PC-9 (cell line): ENCODE measurements around the gene SLC25A30. TPM values are rescaled to one million over a fixed set of nuclear protein-coding genes. Genes with fewer than 3 reads are reported as not detected.

Source experiments
- BruUV-seq: library from RNA; stranded (reverse); fragments of 400-500 nt; replicated peaks from 2 replicates; lab custom pipeline; 2021; lab: Mats Ljungman, UMichigan
- CTCF ChIA-PET: fragments of 300-600 bp; sonication (Branson Sonifier 250); formaldehyde crosslinking; loops from one replicate; lab custom pipeline; 2022; ENCODE audit warnings: antibody characterized with exemption; lab: Charles Lee
- POLR2A ChIA-PET: fragments of 300-600 bp; sonication (Branson Sonifier 250); formaldehyde crosslinking; loops from one replicate; lab custom pipeline; 2022; ENCODE audit warnings: antibody characterized with exemption; ENCODE audit not compliant: unreplicated experiment; lab: Charles Lee
- DNase-seq, 2 experiments: peaks; one replicate each; pipeline versions ENCODE4 v3.0.0 to v3.0.0-alpha.2; 2015 to 2022; ENCODE audit warnings: mixed read lengths in 1 of 2
- H2AFZ ChIP-seq: fragments of 200-600 bp; sonication (generic); 2 replicates; pipeline ENCODE4 v1.8.1; 2017; ENCODE audit warnings: antibody characterized with exemption
- H3F3A ChIP-seq: fragments of 200-600 bp; sonication (generic); 2 replicates; pipeline ENCODE4 v1.8.1; 2017; ENCODE audit warnings: antibody characterized with exemption, mild to moderate bottlenecking, low read depth; ENCODE audit not compliant: insufficient read depth
- H3K27ac ChIP-seq: fragments of 200-600 bp; sonication (generic); 2 replicates; pipeline ENCODE4 v1.6.1; 2016; ENCODE audit warnings: mixed run types
- H3K27me3 ChIP-seq: fragments of 200-600 bp; sonication (generic); 2 replicates; pipeline ENCODE4 v1.6.1; 2016; ENCODE audit warnings: low read depth, mixed run types; ENCODE audit not compliant: insufficient read depth
- H3K36me3 ChIP-seq: fragments of 200-600 bp; sonication (generic); 2 replicates; pipeline ENCODE4 v1.6.1; 2016; ENCODE audit warnings: low read depth, mixed run types
- H3K4me1 ChIP-seq: fragments of 200-600 bp; sonication (generic); replicated peaks from 2 replicates; pipeline ENCODE4 v1.6.1; 2016; ENCODE audit warnings: mixed run types; ENCODE audit not compliant: insufficient read depth
- H3K4me2 ChIP-seq: fragments of 200-600 bp; sonication (generic); 2 replicates; pipeline ENCODE4 v1.6.1; 2017; ENCODE audit warnings: mixed run types
- H3K4me3 ChIP-seq: fragments of 200-600 bp; sonication (generic); 2 replicates; pipeline ENCODE4 v1.6.1; 2016; ENCODE audit warnings: mixed run types
- H3K79me2 ChIP-seq: fragments of 200-600 bp; sonication (generic); 2 replicates; pipeline ENCODE4 v1.6.1; 2017; ENCODE audit warnings: low read depth, mixed run types
- H3K9me2 ChIP-seq: fragments of 200-600 bp; sonication (generic); 2 replicates; pipeline ENCODE4 v1.8.1; 2017; ENCODE audit warnings: mild to moderate bottlenecking; ENCODE audit not compliant: insufficient read depth
- H3K9me3 ChIP-seq: fragments of 200-600 bp; sonication (generic); 2 replicates; pipeline ENCODE4 v1.8.1; 2016; ENCODE audit warnings: low read depth; ENCODE audit not compliant: insufficient read depth
- H4K20me1 ChIP-seq: fragments of 200-600 bp; sonication (generic); 2 replicates; pipeline ENCODE4 v1.8.1; 2017; ENCODE audit not compliant: insufficient read depth
- CTCF ChIP-seq: fragments of 200-600 bp; sonication (generic); conservative IDR thresholded peaks from 2 replicates; pipeline ENCODE4 v1.6.1; 2017; ENCODE audit warnings: mixed run types, antibody characterized with exemption, mild to moderate bottlenecking, moderate library complexity
- EZH2 ChIP-seq: fragments of 200-600 bp; sonication (generic); IDR thresholded peaks from 2 replicates; pipeline ENCODE4 v1.8.0; 2017; ENCODE audit warnings: antibody characterized with exemption, low read depth
- intact Hi-C: fragments of 100-400 bp; cut with micrococcal nuclease; formaldehyde crosslinking; loops from one replicate; pipeline ENCODE4 v1.10.0; 2022; ENCODE audit not compliant: unreplicated experiment
- total RNA-seq: library from RNA; stranded (reverse); gene quantifications from 2 replicates; pipeline ENCODE4 v1.2.3, GENCODE V29; 2021

Gene SLC25A30
- total RNA-seq, 1 experiment from 2014 or later = 11.2 TPM

DNA sequence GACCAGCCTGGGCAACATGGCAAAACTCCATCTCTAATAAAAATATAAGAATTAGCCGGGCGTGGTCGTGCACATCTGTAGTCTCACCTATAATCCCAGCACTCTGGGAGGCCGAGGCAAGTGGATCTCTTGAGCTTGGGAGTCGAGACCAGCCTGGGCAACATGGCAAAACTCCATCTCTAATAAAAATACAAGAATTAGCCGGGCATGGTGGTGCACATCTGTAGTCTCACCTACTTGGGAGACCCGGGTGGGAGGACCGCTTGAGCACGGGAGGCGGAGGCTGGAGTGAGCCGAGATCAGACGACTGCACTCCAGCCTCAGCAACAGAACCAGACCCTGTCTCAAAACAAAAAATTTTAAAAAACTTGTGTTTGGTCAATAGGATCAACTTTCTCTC is 7.7 kb downstream of the SLC25A30 start:
- intact Hi-C loops = no loop called here
- no peak for DNase-seq
- Histone ChIP-seq H3K27me3 (no peaks in the 10 kb centered on the region), H4K20me1 (no peaks in the 10 kb centered on the region), H3K27ac (no peak overlapping the region), H3K4me3 (no peak overlapping the region), H2AFZ (no peak overlapping the region), H3K79me2 (no peaks in the 10 kb centered on the region), H3K4me2 (no peak overlapping the region), H3F3A (no peaks in the 10 kb centered on the region), H3K36me3 (0 out of 2 replicates have a peak, but pooled peaks cover 4% of the 10 kb centered on the region), H3K4me1 (no peaks in the 10 kb centered on the region), H3K9me2 (no peaks in the 10 kb centered on the region), H3K9me3 (no peaks in the 10 kb centered on the region)
- ChIA-PET CTCF (no interaction called here), POLR2A (no interaction called here)
- no TSS peak for BruUV-seq
- TF ChIP-seq CTCF (no peak), EZH2 (no peak)

GRCh38 chr13:45410001-45410400 is 8.2 kb downstream of the SLC25A30 start:
- TF ChIP-seq CTCF = no peak
- H3K36me3 ChIP-seq = 0 out of 2 replicates have a peak, but pooled peaks cover 4% of the 10 kb centered on the region
- no peak overlapping the region for H2AFZ ChIP-seq
- no peaks in the 10 kb centered on the region for H3F3A ChIP-seq
- H3K79me2 ChIP-seq = no peaks in the 10 kb centered on the region
- H3K27ac ChIP-seq = no peak overlapping the region
- H3K9me2 ChIP-seq = no peaks in the 10 kb centered on the region
- H3K9me3 ChIP-seq = no peaks in the 10 kb centered on the region
- CTCF ChIA-PET = no interaction called here
- no peak for DNase-seq
- no peak overlapping the region for H3K4me2 ChIP-seq
- H4K20me1 ChIP-seq = no peaks in the 10 kb centered on the region
- no peaks in the 10 kb centered on the region for H3K27me3 ChIP-seq
- intact Hi-C loops = no loop called here
- no TSS peak for BruUV-seq
- POLR2A ChIA-PET = no interaction called here
- H3K4me1 ChIP-seq = no peaks in the 10 kb centered on the region
- no peak overlapping the region for H3K4me3 ChIP-seq

- no peak for DNase-seq
- TF ChIP-seq EZH2 (no peak), CTCF (no peak)
- no peaks in the 10 kb centered on the region for H3K27me3 ChIP-seq
- no peaks in the 10 kb centered on the region for H3F3A ChIP-seq
- H3K79me2 ChIP-seq = no peaks in the 10 kb centered on the region
- ChIA-PET POLR2A (no interaction called here), CTCF (no interaction called here)
- H3K27ac ChIP-seq = no peak overlapping the region
- H3K4me1 ChIP-seq = no peaks in the 10 kb centered on the region
- H3K36me3 ChIP-seq = 0 out of 2 replicates have a peak, but pooled peaks cover 4% of the 10 kb centered on the region
- no TSS peak for BruUV-seq
- no peak overlapping the region for H3K4me2 ChIP-seq
- no peaks in the 10 kb centered on the region for H4K20me1 ChIP-seq
- no peaks in the 10 kb centered on the region for H3K9me3 ChIP-seq
- H3K9me2 ChIP-seq = no peaks in the 10 kb centered on the region
- H2AFZ ChIP-seq = no peak overlapping the region
- no peak overlapping the region for H3K4me3 ChIP-seq
- intact Hi-C loops = no loop called here
Measured at GRCh38 chr13:45406421-45406820, 11.8 kb downstream of the SLC25A30 start.
